Uterus (tissue), 4 donors: ENCODE data around the gene ACAT1. TPM values are rescaled to one million over a fixed set of nuclear protein-coding genes. Genes with fewer than 3 reads are reported as not detected.

Experiments used
- DNase-seq, 2 donors: peaks; one replicate each; pipeline ENCODE4 v3.0.0-alpha.2; 2019 to 2020
- H3K27ac ChIP-seq, 2 donors: fragments of 200-600 bp; sonication (generic); 1 replicate in 1 of 2; 2 replicates in 1 of 2; pipeline ENCODE4 v1.5.1; 2016 to 2018
- H3K27me3 ChIP-seq, 2 donors: fragments of 200-600 bp; sonication (generic); one replicate each; pipeline ENCODE4 v1.5.1; 2018 to 2019; ENCODE audit warnings: control low read depth in 1 of 2
- H3K36me3 ChIP-seq, 2 donors: fragments of 200-600 bp; sonication (generic); one replicate each; pipeline ENCODE4 v1.5.1; 2019; ENCODE audit warnings: control low read depth in 1 of 2
- H3K4me1 ChIP-seq, 2 donors: fragments of 200-600 bp; sonication (generic); one replicate each; pipeline ENCODE4 v1.5.1; 2018 to 2019; ENCODE audit warnings: control low read depth in 1 of 2
- H3K4me3 ChIP-seq, 2 donors: fragments of 200-600 bp; sonication (generic); 1 replicate in 1 of 2; 2 replicates in 1 of 2; pipeline ENCODE4 v1.5.1; 2018 to 2019; ENCODE audit warnings: mild to moderate bottlenecking in 1 of 2
- H3K9me3 ChIP-seq, 2 donors: fragments of 200-600 bp; sonication (generic); one replicate each; pipeline ENCODE4 v1.5.1; 2019; ENCODE audit warnings: control low read depth in 1 of 2
- POLR2A ChIP-seq, 2 donors: fragments of 450-650 bp; IDR thresholded peaks; one replicate each; pipeline ENCODE4 v1.6.1; 2016; ENCODE audit warnings: antibody characterized with exemption in 2 of 2, mild to moderate bottlenecking in 1 of 2, moderate library complexity in 1 of 2
- intact Hi-C: fragments of 100-400 bp; cut with DNase I; formaldehyde crosslinking; loops from one replicate; pipeline ENCODE4 v1.15.1; 2023; ENCODE audit warnings: low total_unique reads
- total RNA-seq, 4 donors: library from RNA; depleted of rRNA in 3 of 4; stranded (reverse); fragments of >200 nt in 3 of 4; gene quantifications; one replicate each; pipeline versions ENCODE4 v1.1.0 to v1.2.4, GENCODE V29; 2014 to 2023
- TF ChIP-seq, protein P1 (sequence below), 4 experiments: fragments of 200-600 bp in 2 of 4; fragments of 450-650 bp in 2 of 4; sonication (generic) in 2 of 4; IDR thresholded peaks; one replicate each; pipeline ENCODE4 v1.5.1; 2016 to 2019; ENCODE audit warnings: antibody characterized with exemption in 4 of 4, mild to moderate bottlenecking in 2 of 4, moderate library complexity in 1 of 4
- donor health status: DM: yes; HTN: yes; CAD: no.

ACAT1 gene
- total RNA-seq, result 10 to 100 TPM; 50.9 to 86.2 (median 70.9) TPM

DNA sequence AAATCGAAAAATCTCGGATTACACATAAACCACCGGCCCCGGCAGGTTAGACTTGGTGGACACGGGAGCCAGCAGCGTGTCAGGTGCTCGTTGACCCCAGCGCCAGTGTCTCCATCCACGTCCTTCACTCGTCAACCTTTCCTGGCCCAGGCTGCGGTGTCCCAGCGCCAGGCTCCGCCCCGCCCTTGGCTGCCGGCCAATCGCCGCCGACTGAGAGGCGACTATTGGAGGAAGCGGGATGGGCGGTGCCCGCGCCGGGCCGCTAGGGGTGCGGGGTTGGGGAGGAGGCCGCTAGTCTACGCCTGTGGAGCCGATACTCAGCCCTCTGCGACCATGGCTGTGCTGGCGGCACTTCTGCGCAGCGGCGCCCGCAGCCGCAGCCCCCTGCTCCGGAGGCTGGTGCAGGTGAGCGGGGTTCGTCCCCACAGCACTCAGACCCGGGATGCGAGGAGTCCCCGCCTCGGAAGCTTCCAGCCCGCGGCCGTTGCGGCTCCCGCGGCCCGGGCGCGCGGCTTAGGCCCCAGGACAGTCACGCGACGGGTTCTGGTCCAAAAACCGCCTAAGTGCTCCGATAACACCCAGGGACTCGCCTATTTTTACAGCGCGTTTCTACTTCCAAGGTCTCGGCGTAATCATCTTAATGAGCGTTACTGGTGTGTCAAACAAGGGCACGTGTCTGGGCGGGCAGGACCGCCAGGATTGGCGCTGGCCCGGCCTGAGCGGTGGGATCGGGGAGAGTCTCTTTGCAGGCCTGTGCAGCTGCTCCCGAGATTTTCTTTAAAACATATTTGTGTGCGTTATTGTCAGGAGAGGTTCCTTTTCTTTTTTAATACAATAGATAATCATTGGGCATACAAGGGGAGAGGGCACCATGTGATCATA is at the start of gene ACAT1:
Gene ACAT1 (plus strand): TSS at position 294 of the 882 bp plus-strand sequence. CDS start 40 bp downstream, at position 334.
- Histone ChIP-seq H3K4me1 (no peaks in the 10 kb centered on the region), H3K27me3 (no peaks in the 10 kb centered on the region), H3K27ac (peak within 1 kb of the TSS; percentile 92 to 96), H3K4me3 (peak within 1 kb of the TSS; percentile 83 to 88), H3K36me3 (no peaks in the 10 kb centered on the region), H3K9me3 (no peaks in the 10 kb centered on the region)
- TF ChIP-seq, protein P1, sequence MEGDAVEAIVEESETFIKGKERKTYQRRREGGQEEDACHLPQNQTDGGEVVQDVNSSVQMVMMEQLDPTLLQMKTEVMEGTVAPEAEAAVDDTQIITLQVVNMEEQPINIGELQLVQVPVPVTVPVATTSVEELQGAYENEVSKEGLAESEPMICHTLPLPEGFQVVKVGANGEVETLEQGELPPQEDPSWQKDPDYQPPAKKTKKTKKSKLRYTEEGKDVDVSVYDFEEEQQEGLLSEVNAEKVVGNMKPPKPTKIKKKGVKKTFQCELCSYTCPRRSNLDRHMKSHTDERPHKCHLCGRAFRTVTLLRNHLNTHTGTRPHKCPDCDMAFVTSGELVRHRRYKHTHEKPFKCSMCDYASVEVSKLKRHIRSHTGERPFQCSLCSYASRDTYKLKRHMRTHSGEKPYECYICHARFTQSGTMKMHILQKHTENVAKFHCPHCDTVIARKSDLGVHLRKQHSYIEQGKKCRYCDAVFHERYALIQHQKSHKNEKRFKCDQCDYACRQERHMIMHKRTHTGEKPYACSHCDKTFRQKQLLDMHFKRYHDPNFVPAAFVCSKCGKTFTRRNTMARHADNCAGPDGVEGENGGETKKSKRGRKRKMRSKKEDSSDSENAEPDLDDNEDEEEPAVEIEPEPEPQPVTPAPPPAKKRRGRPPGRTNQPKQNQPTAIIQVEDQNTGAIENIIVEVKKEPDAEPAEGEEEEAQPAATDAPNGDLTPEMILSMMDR (IDR thresholded peaks at IDR 0.05), result peak; percentile 18 to 64 (median 34)
- peak; percentile 89 to 92 for TF ChIP-seq POLR2A (IDR thresholded peaks at IDR 0.05)
- peak; percentile 96 to 98 for DNase-seq
- intact Hi-C loops, result no loop called here

DNA sequence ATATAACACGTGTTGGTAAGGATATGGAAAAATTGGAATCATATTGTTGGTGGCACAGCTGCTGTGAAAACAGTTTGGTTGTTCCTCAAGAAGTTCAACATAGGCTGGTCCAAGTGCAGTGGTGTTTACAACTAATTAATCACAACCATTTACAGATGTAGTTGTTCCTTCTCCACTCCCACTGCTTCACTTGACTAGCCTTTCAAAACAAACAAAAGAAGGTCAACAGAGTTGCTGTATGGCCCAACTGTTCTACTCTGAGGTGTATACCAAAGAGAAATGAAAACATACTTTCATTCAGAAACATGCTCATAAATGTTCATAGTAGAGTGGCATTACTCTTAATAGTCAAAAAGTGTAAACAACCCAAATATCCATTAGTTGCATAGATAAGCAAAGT is 36.6 kb upstream of the ACAT1 start:
- DNase-seq, result no peak
- no peaks in the 10 kb centered on the region for H3K36me3 ChIP-seq
- intact Hi-C loops, result no loop called here
- H3K27me3 ChIP-seq, result no peaks in the 10 kb centered on the region
- no peaks in the 10 kb centered on the region for H3K9me3 ChIP-seq
- H3K4me3 ChIP-seq, result no peak overlapping the region
- H3K4me1 ChIP-seq, result no peaks in the 10 kb centered on the region
- no peak overlapping the region for H3K27ac ChIP-seq
- no peak for TF ChIP-seq POLR2A (IDR thresholded peaks at IDR 0.05)
- TF ChIP-seq, protein P1 (IDR thresholded peaks at IDR 0.05), result no peak

DNA sequence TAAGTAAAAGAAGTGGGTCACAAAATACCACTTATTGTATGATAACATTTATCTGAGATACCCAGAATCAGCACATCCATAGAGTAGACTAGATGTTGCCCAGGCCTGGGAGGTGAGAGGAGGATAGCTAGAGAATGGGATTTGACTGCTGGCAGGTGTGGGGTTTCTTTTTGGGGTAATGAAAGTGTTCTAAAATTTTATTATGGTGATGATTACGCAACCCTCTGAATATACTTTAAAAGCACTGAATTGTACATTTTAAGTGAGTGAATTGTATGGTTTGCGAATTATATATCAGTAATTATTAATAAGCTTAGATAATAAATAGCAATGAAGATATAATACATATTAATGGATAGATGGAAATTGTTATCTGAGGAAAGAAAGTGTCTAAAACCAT is 35.7 kb upstream of the ACAT1 start:
- no peak for DNase-seq
- H3K4me1 ChIP-seq, result no peaks in the 10 kb centered on the region
- H3K4me3 ChIP-seq, result no peak overlapping the region
- no peak for TF ChIP-seq POLR2A (IDR thresholded peaks at IDR 0.05)
- TF ChIP-seq, protein P1 (IDR thresholded peaks at IDR 0.05), result no peak
- H3K36me3 ChIP-seq, result no peaks in the 10 kb centered on the region
- no peaks in the 10 kb centered on the region for H3K27me3 ChIP-seq
- intact Hi-C loops, result no loop called here
- H3K27ac ChIP-seq, result no peak overlapping the region
- H3K9me3 ChIP-seq, result no peaks in the 10 kb centered on the region

DNA sequence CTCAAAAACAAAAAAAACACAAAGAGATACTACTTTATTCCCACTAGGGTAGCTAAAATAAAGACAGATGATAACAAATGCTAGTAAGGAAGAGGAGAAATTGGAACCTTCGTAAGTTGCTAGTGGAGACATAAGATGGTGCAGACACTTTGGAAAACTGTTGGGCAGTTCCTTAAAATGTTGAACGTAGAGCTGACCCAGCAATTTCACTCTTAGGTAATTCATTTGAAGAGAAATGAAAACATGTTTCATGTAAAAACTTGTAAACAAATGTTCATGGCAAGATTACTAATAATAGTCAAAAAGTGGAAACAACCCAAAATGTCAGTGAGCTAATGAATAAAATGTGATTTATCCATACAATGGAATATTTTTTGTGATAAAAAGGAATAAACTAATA is 29.2 kb upstream of the ACAT1 start:
- H3K27ac ChIP-seq, result no peak overlapping the region
- no peaks in the 10 kb centered on the region for H3K27me3 ChIP-seq
- intact Hi-C loops, result no loop called here
- TF ChIP-seq POLR2A (IDR thresholded peaks at IDR 0.05), result no peak
- TF ChIP-seq, protein P1 (IDR thresholded peaks at IDR 0.05), result no peak
- DNase-seq, result no peak
- no peaks in the 10 kb centered on the region for H3K4me1 ChIP-seq
- H3K4me3 ChIP-seq, result no peak overlapping the region
- H3K9me3 ChIP-seq, result no peaks in the 10 kb centered on the region
- no peaks in the 10 kb centered on the region for H3K36me3 ChIP-seq

DNA sequence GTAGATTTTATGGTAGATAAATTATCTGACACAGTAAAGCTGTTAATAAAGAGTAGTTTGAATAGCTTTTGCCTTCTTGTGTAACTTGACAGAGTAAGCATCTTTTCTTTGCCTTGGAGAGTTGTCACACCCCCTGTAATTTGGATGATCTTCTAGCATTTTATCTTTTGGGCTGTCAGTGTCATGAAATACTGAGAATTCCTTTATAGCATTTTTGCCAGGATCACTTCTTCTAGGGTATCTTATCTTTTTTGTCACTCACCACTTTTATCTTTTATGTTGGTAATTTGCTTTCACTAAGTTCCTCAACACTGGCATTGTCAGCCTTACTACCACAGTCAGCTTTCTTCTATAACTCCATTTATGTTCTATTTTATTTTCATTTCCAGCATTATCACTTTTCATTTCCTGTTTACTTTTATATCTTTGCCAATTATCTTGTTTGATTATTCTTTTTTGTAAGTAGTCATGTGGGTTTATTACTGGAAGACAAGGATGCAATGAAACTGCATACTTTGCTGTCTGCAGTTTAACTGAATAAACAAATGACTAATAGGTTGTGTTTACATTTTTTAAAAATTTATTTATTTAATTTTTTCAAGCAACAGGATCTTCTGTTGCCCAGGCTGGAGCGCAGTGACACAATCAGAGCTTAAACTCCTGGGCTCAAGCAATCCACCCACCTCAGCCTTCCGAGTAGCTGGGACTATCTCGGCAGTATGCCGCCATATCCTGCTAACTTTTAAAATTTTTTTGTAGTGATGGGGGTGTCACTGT is 28.1 kb upstream of the ACAT1 start:
- intact Hi-C loops, result no loop called here
- no peak for TF ChIP-seq POLR2A (IDR thresholded peaks at IDR 0.05)
- TF ChIP-seq, protein P1 (IDR thresholded peaks at IDR 0.05), result no peak
- Histone ChIP-seq H3K36me3 (no peaks in the 10 kb centered on the region), H3K4me1 (no peaks in the 10 kb centered on the region), H3K27me3 (no peaks in the 10 kb centered on the region), H3K4me3 (no peak overlapping the region), H3K9me3 (no peaks in the 10 kb centered on the region), H3K27ac (no peak overlapping the region)
- DNase-seq, result no peak
